CD4-positive, alpha-beta T cell treated with Interleukin-15 for 4 hours (primary cell): ENCODE measurements around the gene AKT3.
"Not testable (repeated sequence)": the region's sequence is repeated elsewhere in the genome, so short reads cannot be mapped to it uniquely, and the experiment has no call there.

Experiments
- DNase-seq: peaks from one replicate; pipeline ENCODE4 v3.0.0-alpha.2; 2020; ENCODE audit warnings: low spot score

Gene AKT3

DNA sequence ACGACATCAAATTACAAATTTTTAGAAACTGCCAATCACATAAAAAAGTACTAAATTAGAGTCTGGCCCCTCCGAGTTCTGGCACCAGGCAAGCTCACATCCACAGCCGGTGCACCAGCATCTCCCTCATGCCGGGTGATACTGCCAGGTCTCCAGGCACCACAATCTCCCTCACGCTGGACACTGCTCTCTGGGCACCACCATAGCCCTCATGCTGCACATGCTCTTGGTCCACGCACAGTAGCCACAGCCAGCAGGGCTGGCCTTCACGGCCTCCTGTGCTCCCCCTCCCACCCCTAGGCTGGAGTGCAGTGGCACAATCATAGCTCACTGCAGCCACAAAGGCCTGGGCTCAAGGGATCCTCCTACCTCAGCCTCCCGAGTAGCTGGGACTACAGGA is 65.5 kb downstream of the AKT3 start:
- DNase-seq = no peak

DNA sequence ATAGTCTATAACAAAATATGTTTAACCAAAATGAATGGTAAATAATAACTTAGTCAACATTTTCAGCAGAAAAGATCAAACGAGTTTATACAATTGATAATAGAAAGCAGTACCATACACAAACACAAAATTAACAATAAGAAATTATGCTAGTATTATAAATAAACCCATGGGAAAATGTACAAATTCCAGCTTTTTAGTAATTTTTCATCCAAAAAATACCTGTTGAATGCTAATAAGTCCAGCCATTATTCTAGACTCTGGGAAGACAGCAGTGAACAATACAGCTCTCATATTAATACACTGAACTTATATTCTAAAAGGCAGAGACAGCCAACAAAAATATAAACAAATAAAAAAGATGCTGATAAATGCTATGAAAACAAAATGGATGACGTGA is 66.3 kb downstream of the AKT3 start:
- no peak for DNase-seq

DNA sequence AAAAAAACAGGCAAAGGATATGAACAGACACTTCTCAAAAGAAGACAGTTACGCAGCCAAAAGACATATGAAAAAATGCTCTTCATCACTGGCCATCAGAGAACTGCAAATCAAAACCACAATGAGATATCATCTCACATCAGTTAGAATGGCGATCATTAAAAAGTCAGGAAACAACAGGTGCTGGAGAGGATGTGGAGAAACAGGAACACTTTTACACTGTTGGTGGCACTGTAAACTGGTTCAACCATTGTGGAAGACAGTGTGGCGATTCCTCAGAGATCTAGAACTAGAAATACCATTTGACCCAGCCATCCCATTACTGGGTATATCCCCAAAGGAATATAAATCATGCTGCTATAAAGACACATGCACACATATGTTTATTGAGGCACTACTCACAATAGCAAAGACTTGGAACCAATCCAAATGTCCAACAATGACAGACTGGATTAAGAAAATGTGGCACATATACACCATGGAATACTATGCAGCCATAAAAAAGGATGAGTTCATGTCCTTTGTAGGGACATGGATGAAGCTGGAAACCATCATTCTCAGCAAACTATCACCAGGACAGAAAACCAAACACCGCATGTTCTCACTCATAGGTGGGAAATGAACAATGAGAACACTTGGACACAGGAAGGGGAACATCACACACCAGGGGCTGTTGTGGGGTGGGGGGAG is 77.5 kb downstream of the AKT3 start:
- DNase-seq = not testable (repeated sequence)

GRCh38 chr1:243770860-243771259 is 79.2 kb downstream of the AKT3 start:
- DNase-seq = no peak

DNA sequence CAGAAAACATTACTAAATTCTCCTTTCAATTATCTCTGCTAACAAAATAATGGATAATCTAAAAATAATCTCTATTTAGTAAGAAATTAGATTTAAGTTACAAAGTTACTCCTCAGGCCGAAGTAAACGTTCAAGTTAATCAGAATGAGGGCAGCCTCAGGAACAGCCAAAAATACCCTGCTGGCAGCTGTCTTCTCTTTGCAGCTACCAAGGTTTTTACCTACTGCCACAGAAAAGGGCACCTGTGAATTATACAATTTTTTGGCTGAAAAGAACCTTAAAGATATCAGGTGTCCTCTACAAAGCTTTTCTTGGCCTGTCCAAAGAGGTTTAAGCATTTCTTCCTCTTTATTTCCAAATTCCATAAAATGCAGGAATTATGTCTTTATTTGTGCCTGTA is 84.4 kb downstream of the AKT3 start:
- no peak for DNase-seq

- DNase-seq = no peak
These were observed 86.2 kb downstream of the AKT3 start for GRCh38 chr1:243763806-243764205.

- DNase-seq = no peak
These were observed 91.4 kb downstream of the AKT3 start for GRCh38 chr1:243758647-243759046.

DNA sequence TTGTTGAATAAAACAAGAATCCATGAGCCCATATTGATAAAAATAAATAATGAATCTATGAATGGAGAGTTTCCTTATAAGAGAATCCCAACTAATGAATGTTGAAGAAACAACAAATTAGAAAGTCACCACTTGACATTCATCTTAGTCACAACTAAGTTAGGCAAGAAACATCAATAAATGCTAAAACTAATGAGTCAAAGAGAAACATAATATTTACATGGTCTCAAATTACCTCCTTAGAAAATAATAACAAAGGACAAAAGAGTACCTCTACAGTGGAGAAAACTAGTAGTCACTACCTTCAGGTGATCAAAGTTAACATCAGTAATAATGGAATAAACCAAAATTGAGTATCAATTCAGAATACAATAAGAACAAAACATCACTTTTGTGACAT is 93.5 kb downstream of the AKT3 start:
- DNase-seq = no peak

DNA sequence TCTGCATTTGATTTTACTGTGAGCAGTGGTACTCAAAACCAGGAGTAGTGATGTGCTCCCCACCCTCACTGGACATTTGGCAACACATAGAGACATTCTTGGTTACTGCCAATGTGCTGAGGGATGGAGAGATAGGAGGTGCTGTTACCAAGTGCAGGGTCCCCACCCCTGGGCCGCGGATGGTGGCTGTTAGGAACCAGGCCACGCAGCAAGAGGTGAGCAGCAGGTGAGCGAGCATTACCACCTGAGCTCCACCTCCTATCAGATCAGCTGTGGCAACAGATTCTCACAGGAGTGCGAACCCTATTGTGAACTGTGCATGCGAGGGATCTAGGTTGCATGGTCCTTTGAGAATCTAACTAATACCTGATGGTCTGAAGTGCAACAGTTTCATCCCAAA is 95.7 kb downstream of the AKT3 start:
- DNase-seq = no peak

- DNase-seq = no peak
These were observed 98.5 kb downstream of the AKT3 start for GRCh38 chr1:243751506-243751905.

- peak; percentile 73 for DNase-seq
These were observed 101.2 kb downstream of the AKT3 start for GRCh38 chr1:243748706-243749283.

- no peak for DNase-seq
These were observed 101.8 kb downstream of the AKT3 start for GRCh38 chr1:243748227-243748626.

GRCh38 chr1:243746751-243747150 is 103.3 kb downstream of the AKT3 start:
- no peak for DNase-seq

GRCh38 chr1:243745356-243745755 is 104.7 kb downstream of the AKT3 start:
- DNase-seq = no peak

GRCh38 chr1:243742819-243743218 is 107.2 kb downstream of the AKT3 start:
- no peak for DNase-seq

DNA sequence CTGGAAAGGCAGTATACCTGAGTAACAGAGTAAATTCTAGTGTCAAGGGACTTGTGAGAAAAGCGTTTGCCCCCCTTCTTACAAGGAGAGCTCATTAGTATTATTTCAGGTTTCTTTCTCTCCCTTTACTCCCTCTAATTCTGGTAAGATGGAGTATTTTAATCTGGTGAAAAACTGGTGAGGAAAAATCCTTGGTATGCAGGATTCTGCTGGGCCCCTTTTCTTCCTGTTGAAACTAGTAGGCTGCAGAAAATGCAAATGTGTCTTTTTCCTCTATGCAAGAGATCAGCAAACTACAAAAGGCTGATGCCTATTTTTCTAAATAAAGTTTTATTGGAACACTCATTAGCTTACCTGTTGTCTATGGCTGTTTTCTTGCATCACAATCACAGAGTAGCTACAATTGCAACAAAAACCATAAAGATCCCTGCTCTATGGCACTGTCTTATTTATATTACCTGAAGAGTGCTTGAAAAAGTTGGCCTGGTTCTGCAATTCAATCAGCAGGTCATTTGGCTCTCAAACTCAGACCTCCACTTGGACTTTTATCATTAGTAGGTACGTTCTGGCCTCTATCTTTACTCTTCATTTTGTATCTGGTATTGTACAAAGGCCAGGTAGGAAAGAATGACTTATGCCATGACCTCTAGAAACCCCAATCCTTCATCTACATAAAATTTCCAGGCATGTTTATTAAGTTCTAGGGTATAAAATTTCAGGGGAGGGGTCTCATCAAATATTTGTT is 109.6 kb downstream of the AKT3 start:
- no peak for DNase-seq

- DNase-seq = no peak
These were observed 110.6 kb downstream of the AKT3 start for GRCh38 chr1:243739335-243740003.

DNA sequence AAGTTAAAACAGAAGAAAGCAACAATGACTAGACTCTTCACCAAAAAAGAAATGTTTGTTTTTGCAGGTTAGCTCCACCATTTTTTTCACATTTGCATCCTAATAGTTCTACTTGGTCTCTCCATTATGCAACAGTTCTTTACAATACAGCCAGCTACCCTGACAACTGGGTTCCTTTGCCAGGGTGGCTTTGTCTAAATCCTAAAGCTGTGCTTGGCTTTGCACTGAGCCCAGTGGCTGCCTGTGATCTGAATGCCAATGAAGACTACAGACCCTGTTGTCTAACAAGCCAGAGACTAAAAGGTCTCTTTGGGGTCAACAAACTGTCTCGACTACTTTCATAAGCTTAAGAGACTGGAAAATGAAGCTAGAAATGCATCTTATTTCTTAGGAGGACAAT is 112.0 kb downstream of the AKT3 start:
- DNase-seq = no peak

GRCh38 chr1:243735457-243735856 is 114.6 kb downstream of the AKT3 start:
- DNase-seq = no peak

DNA sequence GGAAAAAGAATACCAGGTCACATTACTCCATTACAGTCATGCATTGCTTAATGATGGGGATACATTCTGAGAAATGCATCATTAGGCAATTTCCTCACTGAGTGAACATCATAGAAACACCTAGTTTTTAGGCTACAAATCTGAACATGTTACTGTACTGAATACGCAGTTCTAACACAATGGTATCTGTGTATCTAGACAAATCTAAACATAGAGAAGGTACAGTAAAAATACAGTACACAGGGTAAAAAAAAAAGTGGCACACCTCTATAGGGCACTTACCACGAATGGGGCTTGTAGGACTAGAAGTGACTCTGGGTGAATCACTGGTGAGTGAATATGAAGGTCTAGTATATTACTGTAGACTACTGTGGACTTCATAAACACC is 115.7 kb downstream of the AKT3 start:
- no peak for DNase-seq

DNA sequence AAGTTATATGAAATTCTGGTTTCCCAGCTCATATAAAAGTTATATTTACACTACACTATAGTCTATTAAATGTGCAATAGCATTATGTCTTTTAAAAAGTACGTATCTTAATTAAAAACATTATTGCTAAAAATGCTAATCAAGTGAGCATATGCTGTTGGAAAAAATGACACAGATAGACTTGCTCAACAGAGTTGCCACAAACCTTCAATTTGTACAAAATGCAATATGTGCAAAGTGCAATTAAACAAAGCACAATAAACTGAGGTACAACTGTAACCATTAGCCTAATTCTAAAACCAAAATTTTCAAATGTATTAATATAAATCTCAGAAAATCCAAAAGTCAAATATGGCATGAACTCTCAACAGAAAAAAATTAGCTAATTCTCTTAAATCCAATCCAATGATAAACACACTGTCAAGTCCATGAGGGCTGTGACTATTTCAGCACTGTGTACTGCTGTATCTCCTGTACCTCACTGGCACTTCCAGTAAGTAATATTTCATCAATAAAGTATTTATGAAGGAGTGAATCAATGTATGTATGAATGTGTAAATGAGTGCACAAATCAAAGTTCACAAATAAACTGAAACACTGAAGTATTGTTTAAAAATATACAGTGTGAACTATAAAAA is 116.3 kb downstream of the AKT3 start:
- DNase-seq = no peak

DNA sequence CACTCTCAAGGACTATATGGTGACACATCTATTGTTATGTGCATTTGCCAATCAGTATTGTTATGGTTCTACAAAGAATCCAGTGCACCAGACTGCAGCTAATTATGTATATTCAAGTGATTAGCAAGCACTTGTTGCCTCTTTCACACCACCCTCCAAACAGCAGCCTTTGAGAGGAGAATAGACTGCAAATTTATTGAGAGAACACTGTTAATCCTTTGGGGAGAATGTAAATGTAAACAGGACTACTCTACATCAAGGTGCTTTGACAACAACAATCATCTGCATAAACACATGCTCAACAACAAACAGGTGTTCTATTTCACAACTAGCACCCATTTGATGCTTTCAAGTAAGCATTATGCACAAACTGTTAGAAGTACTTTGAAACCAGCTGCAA is 117.4 kb downstream of the AKT3 start:
- no peak for DNase-seq
